Measurements from ENCODE around the gene CERK. TPM values are rescaled to one million over a fixed set of nuclear protein-coding genes. Genes with fewer than 3 reads are reported as not detected.

Gene CERK
- total and polyA plus RNA-seq, 4 donors: 7.9 to 24.3 (median 10.2) TPM

DNA sequence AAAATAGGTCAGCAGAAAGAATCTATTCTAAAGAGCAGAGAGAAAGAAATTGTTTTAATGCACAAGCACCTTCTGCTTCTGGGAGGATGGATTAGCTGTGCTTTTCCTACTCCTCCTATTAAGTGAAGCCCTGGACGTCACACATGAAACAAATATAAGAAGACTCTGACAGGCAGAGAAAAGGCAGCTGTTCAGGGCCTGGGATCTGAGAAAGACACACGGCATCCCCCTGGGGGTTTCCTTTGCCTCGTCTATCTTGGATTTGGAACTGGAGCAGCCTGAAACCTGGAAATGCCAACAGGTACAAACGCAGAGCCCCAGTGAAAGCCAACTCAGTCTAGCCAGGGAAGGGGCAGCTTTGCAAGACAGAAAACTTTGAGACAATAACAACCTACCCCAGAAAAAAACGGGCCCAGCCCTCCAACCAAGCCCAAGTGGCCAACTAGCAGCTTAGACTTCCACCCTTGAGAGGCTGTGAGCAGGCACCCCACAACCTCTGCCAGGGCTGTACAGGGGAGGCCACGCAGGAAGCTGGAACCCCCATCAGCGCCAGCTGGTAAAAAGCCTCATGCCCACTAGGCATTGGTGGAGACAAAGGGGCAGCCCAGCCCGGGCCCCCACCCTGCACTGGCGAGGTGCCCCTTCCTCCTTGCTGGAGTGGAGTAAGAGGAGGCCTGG lies 7.3 kb downstream of the CERK start:
- no peaks in the 10 kb centered on the region for H3K36me3 ChIP-seq (ENCODE audit: control insufficient read depth in 4 of 4, insufficient read depth in 3 of 4, low read depth in 1 of 4, low read length in 3 of 4)
- H3K4me3 ChIP-seq (ENCODE audit: low read depth in 1 of 3, low read length in 3 of 3): no peak overlapping the region
- H3K27ac ChIP-seq (ENCODE audit: low read depth in 1 of 2, low read length in 2 of 2): peak overlapping the region; percentile 84 to 89
- H3K4me1 ChIP-seq (ENCODE audit: control insufficient read depth in 4 of 4, insufficient read depth in 4 of 4, low read length in 3 of 4): peaks cover 24 to 82% (median 66%) of the 10 kb centered on the region in 4 donors
- H3K9me3 ChIP-seq (ENCODE audit: control insufficient read depth in 4 of 4, low read length in 3 of 4): no peaks in the 10 kb centered on the region
- peak overlapping the region in 1 of 2 donors; percentile 48 for H3K9ac ChIP-seq (ENCODE audit: low read depth in 1 of 2, low read length in 2 of 2)
- TF ChIP-seq RXRA (IDR thresholded peaks at IDR 0.05) (no peak), HNF4G (IDR thresholded peaks at IDR 0.05) (no peak), FOXA2 (IDR thresholded peaks at IDR 0.05) (no peak), TAF1 (conservative IDR thresholded peaks at IDR 0.05) (no peak), GABPA (IDR thresholded peaks at IDR 0.05 in 1 of 2, conservative IDR thresholded peaks at IDR 0.05 in 1 of 2) (no peak), JUND (IDR thresholded peaks at IDR 0.05) (no peak), EGR1 (IDR thresholded peaks at IDR 0.05; ENCODE audit: low read depth in 2 of 2) (no peak), FOXA1 (IDR thresholded peaks at IDR 0.05) (no peak)
- TF ChIP-seq, protein P1, sequence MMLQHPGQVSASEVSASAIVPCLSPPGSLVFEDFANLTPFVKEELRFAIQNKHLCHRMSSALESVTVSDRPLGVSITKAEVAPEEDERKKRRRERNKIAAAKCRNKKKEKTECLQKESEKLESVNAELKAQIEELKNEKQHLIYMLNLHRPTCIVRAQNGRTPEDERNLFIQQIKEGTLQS (IDR thresholded peaks at IDR 0.05): no peak
- TF ChIP-seq, protein P2, sequence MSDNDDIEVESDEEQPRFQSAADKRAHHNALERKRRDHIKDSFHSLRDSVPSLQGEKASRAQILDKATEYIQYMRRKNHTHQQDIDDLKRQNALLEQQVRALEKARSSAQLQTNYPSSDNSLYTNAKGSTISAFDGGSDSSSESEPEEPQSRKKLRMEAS (IDR thresholded peaks at IDR 0.05): no peak
- TF ChIP-seq, protein P3, sequence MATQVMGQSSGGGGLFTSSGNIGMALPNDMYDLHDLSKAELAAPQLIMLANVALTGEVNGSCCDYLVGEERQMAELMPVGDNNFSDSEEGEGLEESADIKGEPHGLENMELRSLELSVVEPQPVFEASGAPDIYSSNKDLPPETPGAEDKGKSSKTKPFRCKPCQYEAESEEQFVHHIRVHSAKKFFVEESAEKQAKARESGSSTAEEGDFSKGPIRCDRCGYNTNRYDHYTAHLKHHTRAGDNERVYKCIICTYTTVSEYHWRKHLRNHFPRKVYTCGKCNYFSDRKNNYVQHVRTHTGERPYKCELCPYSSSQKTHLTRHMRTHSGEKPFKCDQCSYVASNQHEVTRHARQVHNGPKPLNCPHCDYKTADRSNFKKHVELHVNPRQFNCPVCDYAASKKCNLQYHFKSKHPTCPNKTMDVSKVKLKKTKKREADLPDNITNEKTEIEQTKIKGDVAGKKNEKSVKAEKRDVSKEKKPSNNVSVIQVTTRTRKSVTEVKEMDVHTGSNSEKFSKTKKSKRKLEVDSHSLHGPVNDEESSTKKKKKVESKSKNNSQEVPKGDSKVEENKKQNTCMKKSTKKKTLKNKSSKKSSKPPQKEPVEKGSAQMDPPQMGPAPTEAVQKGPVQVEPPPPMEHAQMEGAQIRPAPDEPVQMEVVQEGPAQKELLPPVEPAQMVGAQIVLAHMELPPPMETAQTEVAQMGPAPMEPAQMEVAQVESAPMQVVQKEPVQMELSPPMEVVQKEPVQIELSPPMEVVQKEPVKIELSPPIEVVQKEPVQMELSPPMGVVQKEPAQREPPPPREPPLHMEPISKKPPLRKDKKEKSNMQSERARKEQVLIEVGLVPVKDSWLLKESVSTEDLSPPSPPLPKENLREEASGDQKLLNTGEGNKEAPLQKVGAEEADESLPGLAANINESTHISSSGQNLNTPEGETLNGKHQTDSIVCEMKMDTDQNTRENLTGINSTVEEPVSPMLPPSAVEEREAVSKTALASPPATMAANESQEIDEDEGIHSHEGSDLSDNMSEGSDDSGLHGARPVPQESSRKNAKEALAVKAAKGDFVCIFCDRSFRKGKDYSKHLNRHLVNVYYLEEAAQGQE (IDR thresholded peaks at IDR 0.05): no peak
- no peaks in the 10 kb centered on the region for H3K27me3 ChIP-seq (ENCODE audit: control insufficient read depth in 4 of 4, insufficient read depth in 4 of 4, low read length in 3 of 4)
- no peak for DNase-seq (ENCODE audit: low spot score)
- 68% methylated on average over 9 of the region's 9 CpGs for WGBS

DNA sequence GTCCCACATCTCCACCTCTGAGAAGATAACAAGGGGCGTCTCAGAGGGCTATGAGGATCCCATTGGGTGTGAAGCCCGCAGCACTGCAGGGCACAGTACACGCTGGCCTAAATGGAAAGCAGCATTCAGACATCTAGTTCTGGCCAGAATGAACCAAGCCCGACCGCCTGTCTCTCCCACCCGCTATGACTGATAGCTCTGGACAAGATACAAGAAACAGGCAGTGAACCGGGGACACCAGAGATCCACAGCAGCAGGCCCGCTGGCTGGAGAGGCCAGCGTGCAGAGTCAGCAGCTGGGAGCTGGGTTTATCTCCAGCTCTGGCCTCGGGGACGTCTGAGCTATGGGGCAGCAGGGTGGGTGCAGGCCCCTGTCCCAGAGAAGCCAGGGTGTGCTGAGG lies 9.6 kb downstream of the CERK start:
- H3K4me3 ChIP-seq (ENCODE audit: low read depth in 1 of 3, low read length in 3 of 3): no peak overlapping the region
- H3K9me3 ChIP-seq (ENCODE audit: control insufficient read depth in 4 of 4, low read length in 3 of 4): no peaks in the 10 kb centered on the region
- WGBS: 64% methylated on average over 11 of the region's 11 CpGs
- DNase-seq (ENCODE audit: low spot score): no peak
- TF ChIP-seq NR2F2 (IDR thresholded peaks at IDR 0.05) (peak; percentile 49), HNF4G (IDR thresholded peaks at IDR 0.05) (no peak), RAD21 (IDR thresholded peaks at IDR 0.05) (peak in 1 of 2 donors; percentile 6)
- H3K4me1 ChIP-seq (ENCODE audit: control insufficient read depth in 4 of 4, insufficient read depth in 4 of 4, low read length in 3 of 4): peaks cover 21 to 68% (median 53%) of the 10 kb centered on the region in 4 donors
- H3K27ac ChIP-seq (ENCODE audit: low read depth in 1 of 2, low read length in 2 of 2): peak overlapping the region; percentile 61 to 89
- peak overlapping the region in 1 of 2 donors; percentile 36 for H3K9ac ChIP-seq (ENCODE audit: low read depth in 1 of 2, low read length in 2 of 2)
- H3K36me3 ChIP-seq (ENCODE audit: control insufficient read depth in 4 of 4, insufficient read depth in 3 of 4, low read depth in 1 of 4, low read length in 3 of 4): no peaks in the 10 kb centered on the region
- H3K27me3 ChIP-seq (ENCODE audit: control insufficient read depth in 4 of 4, insufficient read depth in 4 of 4, low read length in 3 of 4): no peaks in the 10 kb centered on the region

DNA sequence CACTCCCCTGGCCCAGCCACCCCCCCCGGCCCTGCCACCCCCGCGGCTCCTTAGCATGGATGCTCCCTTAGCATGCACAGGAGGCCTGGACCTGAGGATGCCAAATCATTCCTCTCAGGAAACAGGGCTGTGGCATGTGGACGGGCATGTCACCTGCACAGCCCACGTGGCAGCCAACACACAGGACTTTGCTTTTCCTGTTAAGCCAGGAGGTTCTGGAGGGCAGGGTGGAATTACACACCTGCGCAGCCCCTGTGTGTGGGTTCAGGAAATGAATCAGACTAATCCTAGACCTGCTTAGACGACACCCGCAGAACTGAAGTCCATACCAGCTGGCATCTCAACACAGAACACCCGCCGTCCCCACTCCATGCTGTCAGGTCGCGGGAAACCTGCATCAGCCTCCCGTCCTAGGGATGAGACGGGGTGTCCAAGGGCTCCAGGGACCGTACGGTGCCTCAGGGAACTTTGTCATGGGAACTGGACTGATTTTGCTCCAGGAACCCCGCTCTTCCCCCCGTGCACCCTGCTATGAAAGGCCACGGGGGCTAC lies 10.2 kb downstream of the CERK start:
- Histone ChIP-seq H3K4me3 (ENCODE audit: low read depth in 1 of 3, low read length in 3 of 3) (no peak overlapping the region), H3K9me3 (ENCODE audit: control insufficient read depth in 4 of 4, low read length in 3 of 4) (no peaks in the 10 kb centered on the region), H3K9ac (ENCODE audit: low read depth in 1 of 2, low read length in 2 of 2) (peak overlapping the region in 1 of 2 donors; percentile 36), H3K36me3 (ENCODE audit: control insufficient read depth in 4 of 4, insufficient read depth in 3 of 4, low read depth in 1 of 4, low read length in 3 of 4) (no peaks in the 10 kb centered on the region), H3K27ac (ENCODE audit: low read depth in 1 of 2, low read length in 2 of 2) (peak overlapping the region; percentile 61 to 89), H3K4me1 (ENCODE audit: control insufficient read depth in 4 of 4, insufficient read depth in 4 of 4, low read length in 3 of 4) (peaks cover 21 to 67% (median 53%) of the 10 kb centered on the region in 4 donors), H3K27me3 (ENCODE audit: control insufficient read depth in 4 of 4, insufficient read depth in 4 of 4, low read length in 3 of 4) (no peaks in the 10 kb centered on the region)
- TF ChIP-seq FOXA2 (IDR thresholded peaks at IDR 0.05) (no peak), RXRA (IDR thresholded peaks at IDR 0.05) (peak in 1 of 2 donors; percentile 46), FOXA1 (IDR thresholded peaks at IDR 0.05) (no peak), GABPA (IDR thresholded peaks at IDR 0.05 in 1 of 2, conservative IDR thresholded peaks at IDR 0.05 in 1 of 2) (no peak), NR2F2 (IDR thresholded peaks at IDR 0.05) (no peak), HNF4A (conservative IDR thresholded peaks at IDR 0.05) (peak in 1 of 2 donors; percentile 41)
- TF ChIP-seq, protein P4, sequence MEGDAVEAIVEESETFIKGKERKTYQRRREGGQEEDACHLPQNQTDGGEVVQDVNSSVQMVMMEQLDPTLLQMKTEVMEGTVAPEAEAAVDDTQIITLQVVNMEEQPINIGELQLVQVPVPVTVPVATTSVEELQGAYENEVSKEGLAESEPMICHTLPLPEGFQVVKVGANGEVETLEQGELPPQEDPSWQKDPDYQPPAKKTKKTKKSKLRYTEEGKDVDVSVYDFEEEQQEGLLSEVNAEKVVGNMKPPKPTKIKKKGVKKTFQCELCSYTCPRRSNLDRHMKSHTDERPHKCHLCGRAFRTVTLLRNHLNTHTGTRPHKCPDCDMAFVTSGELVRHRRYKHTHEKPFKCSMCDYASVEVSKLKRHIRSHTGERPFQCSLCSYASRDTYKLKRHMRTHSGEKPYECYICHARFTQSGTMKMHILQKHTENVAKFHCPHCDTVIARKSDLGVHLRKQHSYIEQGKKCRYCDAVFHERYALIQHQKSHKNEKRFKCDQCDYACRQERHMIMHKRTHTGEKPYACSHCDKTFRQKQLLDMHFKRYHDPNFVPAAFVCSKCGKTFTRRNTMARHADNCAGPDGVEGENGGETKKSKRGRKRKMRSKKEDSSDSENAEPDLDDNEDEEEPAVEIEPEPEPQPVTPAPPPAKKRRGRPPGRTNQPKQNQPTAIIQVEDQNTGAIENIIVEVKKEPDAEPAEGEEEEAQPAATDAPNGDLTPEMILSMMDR (IDR thresholded peaks at IDR 0.05; ENCODE audit: low read depth, low read length, missing input control): no peak
- DNase-seq (ENCODE audit: low spot score): no peak
- 85% methylated on average over 19 of the region's 19 CpGs for WGBS
